ENCODE measurements around the gene RBM39.
"Not testable (repeated sequence)": the region's sequence is repeated elsewhere in the genome, so short reads cannot be mapped to it uniquely, and the experiment has no call there.

Gene RBM39

DNA sequence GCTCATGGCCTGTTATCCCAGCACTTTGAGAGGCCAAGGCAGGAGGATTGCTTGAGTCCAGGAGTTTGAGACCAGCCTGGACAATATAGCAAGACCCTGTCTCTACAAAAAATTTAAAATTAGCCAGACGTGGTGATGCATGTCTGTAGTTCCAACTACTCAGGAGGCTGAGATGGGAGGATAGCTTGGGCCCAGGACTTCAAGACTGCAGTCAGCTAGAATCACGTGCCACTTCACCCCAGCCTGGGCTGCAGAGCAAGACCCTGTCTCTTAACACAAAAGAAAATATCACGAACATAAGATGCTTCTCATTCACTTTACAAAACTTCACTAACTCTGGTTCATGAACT is 2.4 kb upstream of the RBM39 start:
- not testable (repeated sequence) for DNase-seq

DNA sequence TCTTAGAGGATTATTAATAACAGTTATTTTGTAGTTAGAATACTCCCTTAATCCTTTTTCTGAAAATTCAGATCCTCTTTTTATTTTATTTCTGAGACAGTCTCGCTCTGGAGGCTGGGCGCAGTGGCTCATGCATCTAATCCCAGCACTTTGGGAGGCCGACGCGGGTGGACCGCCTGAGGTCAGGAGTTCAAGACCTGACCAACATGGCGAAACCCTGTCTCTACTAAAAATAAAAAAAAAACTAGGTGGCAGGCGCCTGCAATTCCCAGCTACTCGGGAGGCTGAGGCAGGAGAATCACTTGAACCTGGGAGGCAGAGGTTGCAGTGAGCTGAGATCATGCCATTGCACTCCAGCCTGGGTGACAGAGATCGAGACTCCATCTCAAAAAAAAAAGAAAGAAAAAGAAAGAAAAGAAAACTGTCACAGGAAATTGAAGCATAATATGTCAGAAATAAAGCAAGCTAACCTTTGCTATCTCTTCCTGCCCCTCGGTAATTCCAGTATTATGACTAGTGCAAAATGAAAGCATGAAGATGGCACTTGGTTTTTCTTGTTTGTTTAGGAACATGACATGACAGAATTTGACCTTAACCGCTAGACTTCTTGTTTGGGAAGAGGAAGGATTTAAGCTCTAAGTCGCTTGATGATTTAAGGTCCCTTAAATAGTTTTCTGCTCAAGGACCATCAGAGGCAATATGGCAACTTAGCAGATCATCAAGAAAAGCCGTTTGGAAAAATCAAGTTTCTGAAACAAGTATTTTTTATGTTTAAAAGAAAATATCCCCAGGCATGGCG is 1.8 kb upstream of the RBM39 start:
- DNase-seq, result no peak

DNA sequence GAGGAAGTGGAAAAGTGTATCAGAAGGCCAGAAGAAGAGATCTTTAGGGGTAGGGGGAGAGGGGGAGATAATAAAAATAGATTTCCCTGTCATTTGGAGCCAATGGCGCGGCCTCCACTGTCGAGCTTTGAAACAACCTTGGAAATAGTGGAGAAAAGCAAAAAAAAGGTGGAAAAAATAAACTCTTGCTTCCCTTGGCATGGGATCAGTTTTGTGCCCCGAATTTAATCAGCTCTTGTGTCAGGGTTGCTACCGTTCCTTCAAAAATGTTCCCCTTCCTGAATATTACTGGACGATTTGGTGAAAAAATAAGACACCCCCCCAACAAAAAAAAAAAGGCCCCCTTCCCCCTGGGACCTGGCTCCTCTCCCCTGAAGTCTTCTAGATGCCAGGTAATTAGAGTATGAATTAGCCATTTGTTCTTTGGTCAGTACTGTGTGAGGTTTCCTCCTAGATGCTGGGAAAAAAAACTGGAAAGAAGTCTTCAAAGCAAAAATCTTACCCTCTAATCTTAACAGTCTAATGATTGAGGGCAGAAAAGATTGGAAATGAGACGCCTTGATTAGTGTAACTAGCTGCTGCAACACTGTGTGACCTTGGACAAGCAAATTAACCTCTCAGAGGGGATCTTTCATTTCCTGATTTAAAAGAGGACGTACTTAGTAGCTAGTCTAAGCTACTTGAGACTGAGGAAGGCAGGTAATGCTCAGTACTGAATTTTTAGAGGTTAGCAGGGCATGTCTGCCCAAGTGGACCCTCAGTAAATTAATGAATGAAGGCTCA is 872 bp upstream of the RBM39 start:
- DNase-seq, result no peak

DNA sequence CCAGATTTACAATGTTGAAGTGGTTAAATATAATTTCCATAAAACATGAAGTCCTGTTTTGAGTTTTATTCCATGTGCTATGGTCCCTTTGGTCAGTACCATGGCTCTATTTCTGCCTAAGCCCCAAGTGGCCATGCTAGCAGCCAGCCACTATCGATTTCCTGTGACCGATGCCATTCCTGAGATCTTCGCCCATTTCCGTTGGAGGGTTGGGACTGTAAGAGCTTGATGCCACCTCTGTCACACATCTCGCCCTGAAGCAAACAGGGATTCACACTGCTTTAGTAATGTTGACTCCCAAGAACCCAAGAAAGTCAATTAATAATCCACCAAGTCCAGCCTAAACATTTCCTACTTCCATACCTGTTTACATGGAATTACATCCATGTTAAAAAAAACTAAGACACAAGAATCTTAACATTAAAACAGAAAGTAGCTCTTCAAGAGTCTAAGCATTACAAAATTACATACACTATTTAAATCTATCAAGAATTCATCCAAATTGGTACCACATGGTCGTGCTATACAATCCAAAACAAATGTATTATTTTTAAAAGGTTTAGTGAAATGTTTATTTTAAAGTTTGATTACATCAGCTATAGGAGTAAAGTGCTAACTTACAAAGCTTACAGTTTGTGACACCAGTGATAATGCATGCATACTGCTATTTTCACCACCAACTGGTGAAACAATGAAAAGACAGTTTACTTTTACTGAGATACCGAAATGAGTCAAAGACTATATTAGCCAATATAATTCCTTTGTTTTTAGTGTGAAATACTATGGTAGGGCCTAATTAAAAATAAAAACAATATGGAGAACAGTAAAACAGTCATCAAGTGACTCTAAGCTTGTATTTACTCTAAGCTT is 2.5 kb downstream of the RBM39 start:
- DNase-seq, result no peak

DNA sequence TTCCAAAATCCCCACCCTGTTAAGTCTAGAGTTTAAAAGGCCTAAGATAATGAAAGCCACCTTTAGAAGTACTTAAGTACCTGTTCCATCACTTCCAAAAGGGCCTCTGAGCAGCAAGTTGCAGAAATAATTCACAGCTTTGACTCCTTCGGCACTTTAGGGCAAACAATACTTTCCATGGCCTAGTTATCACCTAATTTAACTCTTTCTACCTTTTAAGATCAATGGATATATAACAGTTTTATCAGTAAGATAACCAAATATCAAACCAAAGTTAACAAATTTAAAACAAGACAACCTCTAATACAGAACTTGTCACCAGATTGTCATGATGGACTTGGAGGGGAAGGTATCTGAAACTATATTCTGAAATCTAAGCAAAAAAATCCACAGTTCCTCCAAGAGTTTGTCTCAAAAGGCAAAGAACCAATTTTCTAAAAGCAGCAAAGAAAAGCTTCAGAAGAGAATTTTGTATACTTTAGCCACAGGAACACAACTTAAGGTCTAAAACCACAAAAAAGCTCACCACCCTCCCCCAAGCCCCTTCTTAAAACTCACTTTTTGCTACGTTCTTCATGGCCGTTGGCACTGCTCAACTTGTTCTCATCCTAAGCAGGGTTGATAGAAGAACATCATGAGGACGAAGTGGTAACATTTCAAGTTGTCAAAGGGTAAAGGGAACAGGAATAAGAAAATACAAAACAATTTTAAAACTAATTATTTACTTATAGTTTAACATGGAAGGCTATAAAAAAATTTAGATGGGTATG is 3.5 kb downstream of the RBM39 start:
- DNase-seq, result no peak

DNA sequence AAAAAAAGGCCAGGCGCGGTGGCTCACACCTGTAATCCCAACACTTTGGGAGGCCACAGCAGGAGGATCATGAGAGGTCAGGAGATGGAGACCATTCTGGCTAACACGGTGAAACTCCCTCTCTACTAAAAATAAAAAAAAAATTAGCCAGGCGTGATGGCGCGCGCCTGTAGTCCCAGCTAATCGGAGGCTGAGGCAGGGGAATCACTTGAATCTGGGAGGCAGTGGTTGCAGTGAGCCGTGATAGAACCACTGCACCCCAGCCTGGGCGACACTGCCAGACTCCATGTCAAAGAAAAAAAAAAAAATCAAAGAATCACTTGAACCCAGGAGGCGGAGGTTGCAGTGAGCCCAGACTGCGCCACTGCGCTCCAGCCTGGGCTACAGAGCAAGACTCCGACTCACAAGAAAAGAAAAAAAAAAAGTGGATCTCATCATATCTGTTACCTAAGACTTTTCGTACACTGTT is 4.2 kb downstream of the RBM39 start:
- no peak for DNase-seq

DNA sequence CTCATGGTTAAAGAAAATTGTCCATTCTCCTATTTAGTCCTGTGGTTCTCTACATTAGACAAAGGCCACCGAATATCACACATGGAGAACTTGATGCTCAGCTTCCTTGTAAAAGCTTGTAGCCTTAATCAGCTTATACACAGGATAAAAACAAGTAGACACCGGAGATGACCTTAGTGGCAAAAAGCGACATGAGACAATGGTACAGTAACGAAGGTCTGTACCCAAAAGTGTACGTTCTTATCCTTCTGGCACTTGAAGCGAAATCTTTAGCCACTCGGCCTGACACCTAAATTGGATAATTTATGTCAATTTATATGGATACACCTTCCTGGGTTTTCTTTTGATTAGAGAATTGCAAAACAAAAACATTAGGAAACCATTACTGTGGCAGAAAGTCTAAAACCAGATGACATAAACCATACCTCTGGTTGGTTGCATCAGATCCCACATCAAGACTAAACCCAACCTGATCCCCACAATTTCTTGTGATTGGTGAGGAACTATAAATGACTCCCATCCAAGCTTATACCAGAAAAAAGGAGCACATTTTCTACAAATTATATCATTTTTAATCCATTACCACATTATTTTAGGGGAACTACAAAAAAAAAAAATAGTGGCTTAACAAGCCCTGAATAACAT is 6.1 kb downstream of the RBM39 start:
- no peak for DNase-seq

DNA sequence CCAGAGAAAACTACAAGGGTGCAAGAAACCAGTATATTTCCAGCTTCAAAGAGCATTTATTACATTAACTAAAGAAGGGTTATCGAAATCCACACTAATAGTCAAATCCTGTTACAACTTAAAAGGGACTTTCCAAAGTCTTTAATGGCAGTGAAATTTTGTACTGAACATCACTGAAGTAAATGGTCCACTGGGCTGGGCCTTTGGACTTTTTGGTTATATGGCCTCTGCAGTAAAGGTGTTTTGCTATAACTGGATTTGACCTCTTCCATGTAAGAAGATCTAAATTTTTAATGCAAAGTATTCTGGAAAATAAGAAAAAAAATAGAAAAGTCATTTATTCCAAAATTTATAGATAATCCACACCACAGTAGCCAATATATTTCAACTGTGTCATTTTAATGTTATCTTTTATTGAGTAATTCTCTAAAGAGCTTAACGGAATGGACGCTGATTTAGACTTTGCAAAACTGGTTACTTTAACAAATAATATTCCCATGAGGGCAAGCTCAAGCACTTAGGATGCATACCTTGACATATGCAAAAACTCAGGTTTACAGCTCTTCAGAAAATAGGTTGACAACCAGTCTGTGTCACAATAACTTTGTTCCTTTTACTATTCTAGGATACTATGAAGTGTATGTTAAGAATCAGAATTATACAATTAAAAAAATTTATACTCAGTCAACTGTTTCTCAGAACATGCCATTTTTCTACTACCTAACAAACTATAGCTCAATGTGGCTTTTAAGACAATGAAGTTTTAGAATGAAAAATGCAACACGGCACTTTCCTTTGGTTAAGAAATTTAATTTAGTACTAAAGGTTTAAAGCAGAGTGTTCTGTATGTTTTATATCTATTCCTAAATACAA is 7.0 kb downstream of the RBM39 start:
- DNase-seq, result no peak

DNA sequence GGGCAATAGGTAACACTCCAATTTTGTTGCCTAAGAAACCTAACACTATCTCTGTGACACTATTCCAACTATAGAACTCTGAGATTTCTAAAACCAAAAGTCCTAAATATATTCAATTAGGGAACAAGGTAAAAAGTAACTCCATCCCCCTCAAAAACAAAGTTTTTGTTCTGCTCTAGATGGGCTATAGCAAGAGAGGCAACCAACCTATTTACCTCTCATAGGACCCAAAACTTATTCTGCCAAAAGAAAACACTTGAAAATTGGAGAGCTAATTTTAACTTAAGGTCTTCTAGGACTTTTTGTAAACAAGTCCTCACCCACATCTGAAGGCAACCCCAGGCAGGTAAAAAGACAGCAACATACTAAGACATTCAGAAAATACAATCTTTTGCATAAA is 7.7 kb downstream of the RBM39 start:
- DNase-seq, result no peak

DNA sequence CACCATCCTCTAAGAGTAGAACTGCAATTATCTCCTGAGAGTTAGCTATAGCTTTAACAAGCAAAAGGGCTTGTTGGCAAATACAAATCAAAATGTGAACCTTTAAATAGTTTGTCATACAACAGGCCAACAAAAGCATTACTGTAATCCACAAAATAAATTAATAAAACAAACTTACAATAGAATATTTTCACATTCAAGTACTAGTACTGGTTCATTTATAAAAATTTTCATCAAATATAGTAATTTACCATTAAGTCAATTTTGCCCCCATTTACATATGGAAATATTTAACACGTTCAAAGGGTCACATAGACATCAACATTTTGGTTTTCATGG is 9.4 kb downstream of the RBM39 start:
- no peak for DNase-seq

DNA sequence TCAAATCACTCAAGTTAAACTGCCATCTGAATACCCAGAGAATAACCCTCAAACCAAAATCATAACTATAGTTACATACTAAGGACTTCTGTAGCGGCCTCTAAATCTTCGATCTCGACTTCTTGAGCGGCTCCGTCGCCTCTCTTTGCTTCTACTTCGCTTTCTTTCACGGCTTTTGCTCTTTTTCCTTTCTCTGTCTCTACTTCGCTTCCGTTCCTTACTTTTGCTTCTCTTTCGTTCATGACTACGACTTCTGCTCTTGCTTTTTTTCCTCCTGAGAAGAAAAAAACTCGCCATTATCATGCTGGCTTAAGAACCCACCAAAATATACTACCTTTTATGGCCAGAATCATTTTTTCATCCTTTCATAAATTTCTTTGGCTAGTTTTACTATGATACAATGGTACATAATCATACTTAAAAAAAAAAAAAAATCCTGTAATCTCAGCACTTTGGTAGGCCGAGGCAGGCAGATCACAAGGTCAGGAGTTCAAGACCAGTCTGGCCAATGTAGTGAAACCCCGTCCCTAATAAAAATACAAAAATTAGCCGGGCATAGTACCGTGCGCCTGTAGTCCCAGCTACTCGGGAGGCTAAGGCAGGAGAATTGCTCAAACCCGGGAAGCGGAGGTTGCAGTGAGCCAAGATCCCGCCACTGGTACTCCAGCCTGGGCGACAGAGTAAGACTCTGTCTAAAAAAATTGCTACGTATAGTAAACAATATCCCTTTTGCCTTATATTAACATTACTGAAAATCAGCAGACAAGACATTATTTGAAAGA is 10.0 kb downstream of the RBM39 start:
- no peak for DNase-seq

DNA sequence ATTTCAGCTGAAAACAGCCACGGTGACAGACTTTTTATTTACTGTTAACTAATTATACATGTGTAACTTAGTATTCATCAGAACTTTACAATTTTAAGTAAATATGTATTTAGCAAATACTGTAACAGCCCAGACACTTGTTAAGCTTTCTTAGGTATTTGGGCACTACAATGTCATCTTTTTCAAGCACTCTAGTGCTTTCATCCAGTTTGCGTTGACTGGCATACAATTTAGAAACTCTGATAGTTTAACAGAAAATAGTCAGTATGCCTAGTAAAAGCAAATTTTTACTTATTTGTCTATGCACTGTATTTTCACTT is 10.6 kb downstream of the RBM39 start:
- DNase-seq, result no peak

DNA sequence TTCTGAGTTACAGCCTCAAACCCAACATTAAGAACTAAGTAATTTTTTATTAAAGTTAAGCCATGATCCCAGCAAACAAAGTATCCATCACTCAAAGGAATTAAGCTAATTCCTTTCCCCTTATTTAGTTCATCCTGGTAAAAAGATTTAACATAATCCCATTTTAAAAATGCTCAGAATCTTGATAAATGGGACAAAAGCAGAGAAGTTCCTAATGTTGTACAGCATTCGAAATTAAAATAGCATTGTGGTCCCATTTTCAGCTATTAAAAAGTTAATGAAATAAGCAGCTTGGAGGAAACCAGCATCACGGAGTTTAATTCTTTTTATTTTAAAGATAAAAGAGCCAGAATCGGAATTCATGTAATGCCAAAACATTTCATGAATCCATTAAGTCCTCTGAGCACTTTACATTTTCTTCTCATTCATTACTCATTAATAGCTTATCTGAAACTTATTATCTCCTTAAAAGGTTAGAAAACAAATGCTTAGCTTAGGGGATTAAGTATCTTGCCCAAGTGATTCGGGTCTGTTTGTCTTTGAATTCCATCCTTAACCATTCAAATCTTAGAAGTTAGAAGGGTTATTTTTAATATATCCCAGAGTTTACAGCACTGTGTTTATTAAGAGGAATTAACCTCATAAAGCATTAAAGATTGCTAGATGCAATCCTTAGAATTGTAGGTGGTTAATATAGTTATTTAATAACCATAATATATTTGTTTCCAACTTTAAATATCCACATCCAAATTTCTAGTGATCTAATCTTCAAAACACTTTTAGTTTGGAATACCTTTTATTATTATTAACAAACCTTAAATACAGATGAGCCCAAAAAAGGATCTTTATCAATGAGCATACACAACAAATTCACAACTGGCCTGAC is 11.2 kb downstream of the RBM39 start:
- DNase-seq, result no peak

DNA sequence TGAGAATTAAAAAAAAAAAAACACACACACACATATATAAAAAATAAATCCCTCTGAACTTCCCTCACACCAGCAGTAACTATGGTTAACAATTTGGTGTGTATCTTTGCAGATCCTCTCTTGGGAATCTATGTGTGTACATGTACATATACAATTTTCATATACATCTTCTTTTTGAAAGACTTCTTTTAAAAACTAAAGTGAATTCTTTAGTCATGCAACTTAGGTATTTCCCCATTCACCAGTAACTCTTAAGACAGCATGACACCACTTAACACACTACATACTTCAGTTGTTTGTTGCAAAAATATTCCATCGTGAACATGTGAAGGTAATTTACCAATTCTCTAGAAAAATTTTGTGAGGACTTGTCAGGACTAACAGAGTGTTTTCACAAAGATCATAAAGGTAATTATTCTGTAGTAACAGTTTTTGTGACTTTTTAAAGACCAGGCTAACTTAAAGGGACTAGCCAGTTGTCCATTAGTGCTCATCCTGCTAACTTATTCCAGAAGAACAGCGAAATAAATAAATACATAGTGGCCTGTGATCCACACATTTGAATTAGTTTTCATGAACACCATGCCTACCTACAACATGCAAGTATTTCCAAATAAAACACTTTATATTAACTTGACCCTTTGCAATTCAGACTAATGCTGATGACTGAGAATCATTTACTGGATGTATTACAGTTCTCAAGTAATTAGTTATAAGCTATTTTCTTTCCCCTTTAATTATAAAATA is 12.1 kb downstream of the RBM39 start:
- DNase-seq, result no peak

DNA sequence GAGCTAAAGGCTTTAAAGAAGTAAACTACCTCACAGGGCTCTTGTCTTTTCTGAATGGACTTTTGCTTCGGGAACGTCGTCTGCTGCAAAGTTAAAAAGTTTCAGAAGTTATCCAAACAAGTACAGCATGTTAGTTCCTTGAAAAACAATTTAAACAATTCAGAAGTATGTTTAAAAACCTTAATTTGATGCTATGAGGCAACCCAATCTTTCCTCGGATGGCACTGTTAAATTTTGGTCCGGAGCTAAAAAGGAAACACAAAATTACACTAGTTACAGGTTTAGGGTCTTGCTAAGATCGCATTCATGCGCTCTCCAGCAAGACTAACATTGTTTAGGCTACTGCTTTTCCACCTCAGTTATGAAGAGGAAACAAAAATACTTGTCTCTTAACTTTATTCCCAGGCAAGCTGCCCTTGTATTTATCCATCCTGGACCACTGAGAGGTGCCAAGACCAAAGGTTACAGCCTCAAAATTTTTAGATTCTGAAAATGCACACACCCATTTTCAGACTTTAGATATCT is 12.7 kb downstream of the RBM39 start:
- no peak for DNase-seq

DNA sequence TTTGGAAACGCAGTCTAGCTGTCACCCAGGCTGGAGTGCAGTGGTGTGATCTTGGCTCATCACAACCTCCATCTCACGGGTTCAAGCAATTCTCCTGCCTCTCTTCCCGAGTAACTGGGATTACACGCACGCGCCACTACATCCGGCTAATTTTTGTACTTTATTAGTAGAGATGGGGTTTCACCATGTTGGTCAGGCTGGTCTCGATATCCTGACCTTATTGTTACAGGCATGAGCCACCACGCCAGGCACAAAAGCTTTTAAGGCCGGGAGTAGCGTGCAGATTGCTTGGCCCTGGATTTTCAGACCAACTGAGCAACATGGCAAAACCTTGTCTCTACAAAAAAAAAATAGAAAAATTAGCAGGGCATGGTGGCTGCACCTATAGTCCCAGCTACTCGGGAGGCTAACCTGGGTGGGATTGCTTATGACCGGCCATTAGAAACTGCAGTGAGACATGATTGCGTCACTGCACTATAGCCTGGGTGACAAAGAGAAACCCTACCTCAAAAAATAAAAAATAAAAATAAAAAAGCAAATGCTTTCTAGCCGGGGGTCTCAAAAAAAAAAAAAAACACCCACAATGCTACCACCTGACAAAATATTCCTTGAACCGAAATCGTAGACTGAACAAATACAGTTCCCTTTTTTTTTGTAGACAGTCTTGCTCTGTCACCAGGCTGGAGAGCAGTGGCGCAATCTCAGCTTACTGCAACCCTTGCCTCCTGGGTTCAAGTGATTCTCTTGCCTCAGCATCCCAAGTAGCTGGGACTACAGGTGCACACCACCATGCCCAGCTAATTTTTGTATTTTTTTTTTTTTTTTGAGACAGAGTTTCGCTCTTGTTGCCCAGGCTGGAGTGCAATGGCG is 15.0 kb downstream of the RBM39 start:
- DNase-seq, result no peak

Data from stimulated activated CD4-positive, alpha-beta T cell treated with anti-CD3 and anti-CD28 coated beads, Interleukin-4, amount 100 ng/mL, for 1 hour (primary cell).